Occipital lobe (tissue), 2 donors: ENCODE results near the gene SLC27A2. TPM values are rescaled to one million over a fixed set of nuclear protein-coding genes. Genes with fewer than 3 reads are reported as not detected.

ENCODE experiments used
- DNase-seq: peaks from one replicate; lab custom pipeline; 2025; lab: John Stamatoyannopoulos, UW
- total RNA-seq: library from RNA; depleted of rRNA; stranded (reverse); fragments of >200 nt; gene quantifications from one replicate; pipeline ENCODE4 v1.2.3, GENCODE V29; 2014

SLC27A2 gene
- total RNA-seq, 1 donor from 2014 or later, result 1.4 TPM

- no peak for DNase-seq
Measured at GRCh38 chr15:50190166-50190570, 8.2 kb downstream of the SLC27A2 start.

GRCh38 chr15:50190723-50191122 lies 8.7 kb downstream of the SLC27A2 start:
- no peak for DNase-seq

- no peak for DNase-seq
Measured at GRCh38 chr15:50192164-50192563, 10.2 kb downstream of the SLC27A2 start.

- no peak for DNase-seq
Measured at GRCh38 chr15:50192926-50193620, 11.1 kb downstream of the SLC27A2 start.

GRCh38 chr15:50202003-50202402 lies 20.0 kb downstream of the SLC27A2 start:
- DNase-seq, result no peak

- DNase-seq, result no peak
Measured at GRCh38 chr15:50206020-50206419, 24.0 kb downstream of the SLC27A2 start.

- DNase-seq, result no peak
Measured at GRCh38 chr15:50209809-50210208, 27.8 kb downstream of the SLC27A2 start.

GRCh38 chr15:50210462-50211157 lies 28.6 kb downstream of the SLC27A2 start:
- no peak for DNase-seq

GRCh38 chr15:50218291-50218690 lies 36.3 kb downstream of the SLC27A2 start:
- DNase-seq, result no peak

- no peak for DNase-seq
Measured at GRCh38 chr15:50218691-50219090, 36.7 kb downstream of the SLC27A2 start.

GRCh38 chr15:50219820-50220219 lies 37.8 kb downstream of the SLC27A2 start:
- DNase-seq, result no peak

- DNase-seq, result no peak
Measured at GRCh38 chr15:50222181-50222580, 40.2 kb downstream of the SLC27A2 start.

GRCh38 chr15:50224606-50225005 lies 42.6 kb downstream of the SLC27A2 start:
- DNase-seq, result no peak

- no peak for DNase-seq
Measured at GRCh38 chr15:50225057-50225456, 43.1 kb downstream of the SLC27A2 start.

GRCh38 chr15:50225938-50226337 lies 43.9 kb downstream of the SLC27A2 start:
- DNase-seq, result no peak

GRCh38 chr15:50227076-50227475 lies 45.1 kb downstream of the SLC27A2 start:
- no peak for DNase-seq

GRCh38 chr15:50228866-50229265 lies 46.9 kb downstream of the SLC27A2 start:
- no peak for DNase-seq

- no peak for DNase-seq
Measured at GRCh38 chr15:50229336-50229735, 47.3 kb downstream of the SLC27A2 start.

- no peak for DNase-seq
Measured at GRCh38 chr15:50231761-50232160, 49.8 kb downstream of the SLC27A2 start.

- no peak for DNase-seq
Measured at GRCh38 chr15:50232791-50233190, 50.8 kb downstream of the SLC27A2 start.

- no peak for DNase-seq
Measured at GRCh38 chr15:50233192-50233736, 51.3 kb downstream of the SLC27A2 start.

GRCh38 chr15:50234764-50235163 lies 52.8 kb downstream of the SLC27A2 start:
- DNase-seq, result no peak

- DNase-seq, result no peak
Measured at GRCh38 chr15:50235794-50236193, 53.8 kb downstream of the SLC27A2 start.
